NCI-H2081 treated with DMSO at 0.1 percent for 48 hours (cell line): ENCODE measurements around the gene SPOPL.
"Not testable (repeated sequence)": the region's sequence is repeated elsewhere in the genome, so short reads cannot be mapped to it uniquely, and the experiment has no call there.

Source experiments
- DNase-seq: peaks from one replicate; lab custom pipeline; 2025; lab: John Stamatoyannopoulos, UW

The SPOPL gene

GRCh38 chr2:138494265-138494966 lies 7.2 kb upstream of the SPOPL start:
- no peak for DNase-seq

DNA sequence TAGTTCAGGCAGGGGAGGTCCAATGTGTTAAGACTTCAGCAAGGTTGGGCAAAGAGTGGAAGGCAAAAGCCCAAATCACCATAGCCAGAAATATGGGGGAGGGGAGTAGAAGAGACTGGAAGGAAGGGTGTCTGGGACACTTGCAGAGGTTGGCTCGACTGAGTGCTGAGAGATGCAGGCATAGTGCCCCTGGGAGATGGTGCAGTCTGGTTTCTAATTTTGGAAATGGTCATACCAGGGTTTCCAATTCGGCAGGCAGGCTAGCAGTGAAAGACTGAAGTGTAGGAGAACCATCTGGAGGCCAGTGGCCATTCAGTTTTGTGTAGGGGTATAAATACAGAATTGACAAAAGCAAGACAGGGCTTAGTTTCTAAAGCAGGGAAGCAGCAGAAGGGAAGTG lies 6.2 kb upstream of the SPOPL start:
- DNase-seq, result no peak

DNA sequence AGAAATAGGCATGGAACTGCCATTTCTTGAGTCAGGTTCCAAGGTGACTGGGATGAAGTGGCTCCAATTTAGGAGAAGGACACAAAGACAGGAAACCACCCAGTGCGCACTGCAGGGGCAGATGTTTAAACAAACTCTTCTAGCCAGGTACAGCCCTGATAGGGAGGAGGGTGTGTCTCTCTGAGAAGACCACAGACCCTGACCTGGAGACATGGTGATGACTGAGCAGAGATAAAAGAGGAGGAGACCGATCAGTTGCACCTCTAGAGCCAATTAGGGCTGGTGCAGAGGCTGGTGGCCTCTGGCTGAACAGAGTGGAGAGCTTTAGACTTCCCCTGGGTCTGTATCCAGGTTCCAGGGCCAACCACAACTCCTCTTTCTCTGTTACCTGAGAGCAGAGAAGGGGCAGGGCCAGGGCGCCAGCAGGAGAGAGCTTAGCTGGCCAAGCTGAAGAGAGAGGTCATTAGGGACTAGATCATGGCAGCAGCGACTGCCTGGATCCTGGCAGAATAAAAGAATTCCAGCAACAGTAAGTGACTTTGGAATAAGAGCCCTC lies 5.4 kb upstream of the SPOPL start:
- DNase-seq, result no peak

DNA sequence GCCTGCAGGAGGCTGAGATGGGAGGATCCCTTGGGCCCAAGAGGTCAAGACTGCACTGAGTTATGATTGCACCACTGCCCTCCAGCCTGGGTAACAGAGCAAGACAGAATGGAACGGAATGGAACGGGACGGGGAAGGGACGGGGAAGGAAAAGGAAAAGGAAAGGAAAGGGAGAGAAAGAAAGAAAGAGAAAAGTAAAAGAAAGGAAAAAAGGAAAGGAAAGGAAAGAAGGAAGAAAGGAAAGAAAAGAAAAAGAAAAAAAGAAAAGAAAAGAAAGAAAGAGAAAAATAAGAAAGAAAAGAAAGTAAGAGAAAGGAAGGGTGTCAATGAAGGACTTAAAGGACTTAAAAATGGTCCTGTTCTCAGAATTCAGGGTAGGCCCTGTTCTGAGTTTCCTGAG lies 4.3 kb upstream of the SPOPL start:
- DNase-seq, result no peak

DNA sequence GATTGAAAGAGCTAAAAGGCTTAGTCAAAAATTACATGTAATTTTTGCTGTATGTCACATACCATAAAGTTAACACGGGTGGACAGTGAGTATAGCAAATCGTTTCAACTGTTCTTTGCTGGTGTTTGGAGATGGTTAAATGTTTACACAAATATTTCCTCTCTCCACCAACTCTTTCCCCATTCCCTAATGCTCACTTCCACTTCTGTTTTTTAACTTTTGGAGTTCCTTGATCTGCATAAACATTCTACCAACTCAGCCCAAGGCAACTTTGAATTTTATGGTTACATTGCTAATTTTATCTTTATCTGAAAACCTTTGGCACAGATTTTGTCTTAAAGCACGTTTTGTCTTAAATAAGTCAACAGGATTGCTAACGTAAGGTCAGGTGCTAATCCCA lies 1.9 kb upstream of the SPOPL start:
- DNase-seq, result no peak

DNA sequence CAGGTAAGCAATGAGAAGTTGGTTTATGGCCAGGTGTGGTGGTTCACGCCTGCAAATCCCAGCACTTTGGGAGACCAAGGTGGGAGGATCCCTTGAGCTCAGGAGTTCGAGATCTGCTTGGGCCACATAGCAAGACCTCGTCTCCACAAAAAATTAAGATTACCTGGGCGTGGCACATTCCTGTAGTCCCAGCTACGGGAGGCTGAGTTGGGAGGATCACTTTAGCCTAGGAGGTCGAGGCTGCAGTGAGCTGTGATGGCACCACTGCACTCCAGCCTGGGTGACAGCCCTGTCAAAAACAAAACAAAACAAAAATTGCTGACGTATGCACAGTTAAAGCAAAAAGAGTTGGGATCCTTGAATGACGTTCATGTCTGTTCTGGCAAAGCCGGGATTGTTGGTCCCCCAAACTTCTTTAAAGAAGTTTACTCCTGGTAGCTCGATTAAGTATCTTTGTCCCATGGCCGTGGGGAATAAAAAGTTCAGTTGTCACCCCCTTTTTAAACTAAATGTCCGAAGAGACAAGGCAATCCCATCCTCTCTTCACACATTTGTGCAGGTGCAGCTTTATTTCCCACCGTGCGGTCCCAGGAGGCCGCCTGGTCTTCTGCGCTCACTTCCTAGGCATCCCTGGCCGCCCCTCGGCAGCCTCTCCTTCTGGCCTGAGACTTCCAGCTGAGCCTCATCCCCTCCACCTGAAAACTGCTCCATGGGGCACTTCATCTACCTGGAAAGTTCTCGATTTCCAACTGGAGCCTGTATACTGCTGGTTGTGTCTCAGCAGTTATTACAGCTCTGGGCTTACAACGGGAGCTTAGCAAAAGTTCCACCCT lies 762 bp upstream of the SPOPL start:
- DNase-seq, result no peak

GRCh38 chr2:138502255-138503086 lies 901 bp downstream of the SPOPL start:
- no peak for DNase-seq

DNA sequence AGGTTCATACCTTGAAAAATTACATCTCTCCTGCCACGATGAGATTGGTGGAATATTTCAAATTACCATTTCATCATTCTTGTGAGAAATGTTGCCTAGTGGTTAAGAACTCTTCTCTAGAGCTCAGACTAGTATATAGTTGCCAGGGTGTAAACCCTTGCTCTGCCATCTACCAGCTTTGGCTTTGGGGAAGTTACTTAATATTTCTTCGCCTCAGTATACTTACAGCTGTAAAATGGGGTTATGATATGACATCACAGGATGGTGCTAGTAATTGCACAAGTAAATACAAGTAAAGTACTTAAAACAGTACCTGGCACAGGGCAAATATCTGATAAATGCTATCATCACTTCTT lies 1.5 kb downstream of the SPOPL start:
- no peak for DNase-seq

GRCh38 chr2:138503652-138504051 lies 2.1 kb downstream of the SPOPL start:
- no peak for DNase-seq

DNA sequence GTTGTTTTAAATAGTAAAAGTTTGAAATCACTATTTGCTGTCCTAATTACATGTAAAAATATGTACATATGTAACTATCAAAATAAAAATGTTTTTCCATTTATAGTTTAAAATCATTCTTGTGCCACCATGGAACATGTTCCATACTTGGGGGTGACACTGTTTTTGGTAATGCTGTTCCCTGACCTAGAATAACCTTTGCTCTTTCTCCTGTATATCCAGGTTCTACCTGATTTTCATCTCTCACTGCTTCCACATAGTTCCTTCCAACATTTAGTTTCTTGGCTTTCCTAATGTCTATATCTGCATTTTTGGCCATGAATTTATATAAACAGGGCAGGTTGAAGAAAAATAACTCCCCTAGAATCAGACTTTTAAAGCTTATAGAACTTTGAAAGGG lies 2.5 kb downstream of the SPOPL start:
- no peak for DNase-seq

GRCh38 chr2:138504546-138505235 lies 3.1 kb downstream of the SPOPL start:
- no peak for DNase-seq

- peak; percentile 21 for DNase-seq
These were observed 5.7 kb downstream of the SPOPL start for GRCh38 chr2:138507267-138507666.

DNA sequence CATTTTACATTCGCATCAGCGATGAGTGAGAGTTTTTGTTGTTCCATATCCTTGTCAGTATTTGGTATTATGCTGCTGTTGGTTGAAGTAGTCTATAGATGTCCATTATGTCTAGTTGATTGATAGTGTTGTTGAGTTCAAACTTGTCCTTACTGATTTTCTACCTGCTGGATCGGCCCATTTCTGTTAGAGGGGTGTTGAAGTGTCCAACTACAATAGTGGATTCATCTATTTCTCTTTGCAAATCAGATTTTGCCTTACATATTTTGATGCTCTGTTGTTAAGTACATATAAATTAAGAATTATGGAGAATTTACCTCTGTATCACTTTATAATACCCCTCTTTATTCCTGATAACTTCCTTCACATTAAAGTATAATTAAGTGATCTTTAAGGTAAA lies 8.7 kb downstream of the SPOPL start:
- DNase-seq, result no peak

- DNase-seq, result no peak
These were observed 11.1 kb downstream of the SPOPL start for GRCh38 chr2:138512672-138513071.

GRCh38 chr2:138514173-138514572 lies 12.6 kb downstream of the SPOPL start:
- DNase-seq, result no peak

GRCh38 chr2:138515092-138515491 lies 13.5 kb downstream of the SPOPL start:
- DNase-seq, result no peak

GRCh38 chr2:138516030-138516704 lies 14.6 kb downstream of the SPOPL start:
- DNase-seq, result no peak

- no peak for DNase-seq
These were observed 17.3 kb downstream of the SPOPL start for GRCh38 chr2:138518860-138519259.

- DNase-seq, result no peak
These were observed 20.3 kb downstream of the SPOPL start for GRCh38 chr2:138521821-138522220.

DNA sequence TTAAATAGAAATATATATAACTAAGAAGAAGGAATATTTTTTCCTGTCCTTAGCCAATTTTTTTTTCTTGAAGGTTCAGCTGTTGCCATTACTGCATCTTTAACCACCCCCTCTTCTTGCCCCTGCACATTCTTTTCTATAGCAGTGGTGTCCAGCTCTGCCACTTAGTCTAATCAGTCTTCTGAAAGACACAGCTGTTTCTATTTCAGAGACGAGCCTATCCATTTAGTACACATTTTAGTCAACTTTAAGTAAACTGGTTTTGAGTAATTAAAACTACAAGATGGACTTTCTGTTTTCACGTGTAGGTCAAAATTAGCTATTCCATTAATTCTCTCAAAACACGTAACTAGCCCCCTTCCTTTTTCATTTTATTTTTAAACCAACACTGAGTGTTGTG lies 21.0 kb downstream of the SPOPL start:
- no peak for DNase-seq

DNA sequence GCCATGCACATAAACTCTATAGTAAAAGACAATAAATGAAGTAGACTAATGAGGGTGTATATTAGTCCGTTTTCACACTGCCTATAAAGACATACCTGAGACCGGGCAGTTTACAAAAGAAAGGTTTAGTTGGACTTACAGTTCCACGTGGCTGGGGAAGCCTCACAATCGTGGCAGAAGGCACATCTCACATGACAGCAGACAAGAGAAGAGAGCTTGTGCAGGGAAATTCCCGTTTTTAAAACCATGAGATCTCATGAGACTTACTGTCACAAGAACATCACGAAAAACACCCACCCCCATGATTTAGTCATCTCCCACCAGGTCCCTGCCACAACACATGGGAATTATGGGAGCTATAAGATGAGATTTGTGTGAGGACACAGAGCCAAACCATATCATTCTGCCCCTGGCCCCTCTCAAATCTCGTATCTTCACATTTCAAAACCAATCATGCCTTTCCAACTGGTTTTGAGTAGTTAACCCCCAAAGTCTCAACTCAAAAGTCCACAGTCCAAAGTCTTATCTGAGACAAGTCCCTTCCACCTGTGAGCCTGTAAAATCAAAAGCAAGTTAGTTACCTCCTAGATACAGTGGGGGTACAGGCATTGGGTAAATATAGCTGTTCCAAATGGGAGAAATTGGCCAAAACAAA lies 21.6 kb downstream of the SPOPL start:
- DNase-seq, result not testable (repeated sequence)
